Activated B cell treated with CpG ODN at 0.5 μM for 24 hours (primary cell): ENCODE measurements around the gene SLC4A7. TPM values are rescaled to one million over a fixed set of nuclear protein-coding genes. Genes with fewer than 3 reads are reported as not detected.

Experiments used
- ATAC-seq: fragments of 200-7000 bp; cut with Tn5 transposase; one replicate; pipeline ENCODE4 v1.10.0; 2021; ENCODE audit warnings: low read depth, mild to moderate bottlenecking, moderate library complexity
- CTCF ChIA-PET: fragments of 350-600 bp; sonication (Branson Sonifier 250); formaldehyde crosslinking; loops from one replicate; lab custom pipeline; 2021; ENCODE audit warnings: antibody characterized with exemption; lab: Charles Lee
- POLR2A ChIA-PET: fragments of 350-600 bp; sonication (Branson Sonifier 250); formaldehyde crosslinking; loops from one replicate; lab custom pipeline; 2021; ENCODE audit warnings: antibody characterized with exemption; lab: Charles Lee
- DNase-seq: peaks from one replicate; pipeline ENCODE4 v3.0.0; 2022
- H3K27ac Mint-ChIP-seq: one replicate; pipeline ENCODE4 v1.8.0; 2020; ENCODE audit warnings: mixed read lengths
- H3K27me3 Mint-ChIP-seq: one replicate; pipeline ENCODE4 v1.8.0; 2021; ENCODE audit warnings: mixed read lengths
- H3K36me3 Mint-ChIP-seq: one replicate; pipeline ENCODE4 v1.8.0; 2021; ENCODE audit warnings: low read depth, mixed read lengths
- H3K4me1 Mint-ChIP-seq: one replicate; pipeline ENCODE4 v1.8.0; 2021; ENCODE audit warnings: mixed read lengths
- H3K4me3 Mint-ChIP-seq: one replicate; pipeline ENCODE4 v1.8.0; 2020; ENCODE audit warnings: mild to moderate bottlenecking, mixed read lengths
- H3K9me3 Mint-ChIP-seq: one replicate; pipeline ENCODE4 v1.8.0; 2020; ENCODE audit warnings: mixed read lengths
- CTCF ChIP-seq: fragments of 200-600 bp; IDR thresholded peaks from one replicate; pipeline ENCODE4 v1.8.0; 2022; ENCODE audit warnings: antibody characterized with exemption, mild to moderate bottlenecking
- intact Hi-C: fragments of 100-400 bp; cut with micrococcal nuclease; formaldehyde crosslinking; loops from one replicate; pipeline ENCODE4 v1.15.1; 2024
- total RNA-seq: library from RNA; stranded (reverse); gene quantifications from 2 replicates; pipeline ENCODE4 v1.2.3, GENCODE V29; 2022

SLC4A7 gene
- total RNA-seq, 1 donor from 2014 or later: 31.3 TPM

DNA sequence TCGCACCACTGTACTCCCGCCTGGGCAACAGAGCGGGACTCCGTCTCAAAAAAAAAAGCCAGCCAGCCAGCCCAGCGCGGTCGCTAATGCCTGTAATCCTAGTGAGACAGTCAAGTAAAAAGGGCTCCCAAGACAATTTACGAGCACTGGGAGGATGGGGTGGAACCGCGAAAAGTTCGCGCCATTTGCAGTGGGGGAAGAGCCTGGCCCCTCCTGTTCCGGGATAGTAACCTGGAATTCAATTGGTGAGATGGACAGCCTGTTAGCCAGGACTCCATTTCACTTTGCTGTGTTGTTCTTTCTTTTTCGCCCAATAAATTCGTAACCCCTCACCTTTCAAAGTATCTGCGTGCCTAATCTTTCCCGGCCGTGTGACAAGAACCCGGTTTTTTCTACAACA, 19.5 kb downstream of the SLC4A7 start:
- no peaks in the 10 kb centered on the region for H3K9me3 Mint-ChIP-seq
- no peak overlapping the region for H3K4me3 Mint-ChIP-seq
- H3K27me3 Mint-ChIP-seq: no peaks in the 10 kb centered on the region
- peaks cover 10% of the 10 kb centered on the region for H3K36me3 Mint-ChIP-seq
- ATAC-seq: no peak
- H3K4me1 Mint-ChIP-seq: peaks cover 16% of the 10 kb centered on the region
- no peak overlapping the region for H3K27ac Mint-ChIP-seq
- intact Hi-C loops: loop anchor here (5.0 kb wide), 1 partner anchor 883 kb away; the partner anchor contains the start of genes AZI2 and ZCWPW2
- CTCF ChIA-PET: interaction anchor here (1.5 kb wide), 1 partner anchor 107 kb away, joined by 4 read pairs; no protein-coding TSS in a partner anchor
- no peak for DNase-seq
- POLR2A ChIA-PET: interaction anchor here (0.6 kb wide), 1 partner anchor 18 kb away, joined by 3 read pairs; no protein-coding TSS in a partner anchor
- no peak for TF ChIP-seq CTCF

DNA sequence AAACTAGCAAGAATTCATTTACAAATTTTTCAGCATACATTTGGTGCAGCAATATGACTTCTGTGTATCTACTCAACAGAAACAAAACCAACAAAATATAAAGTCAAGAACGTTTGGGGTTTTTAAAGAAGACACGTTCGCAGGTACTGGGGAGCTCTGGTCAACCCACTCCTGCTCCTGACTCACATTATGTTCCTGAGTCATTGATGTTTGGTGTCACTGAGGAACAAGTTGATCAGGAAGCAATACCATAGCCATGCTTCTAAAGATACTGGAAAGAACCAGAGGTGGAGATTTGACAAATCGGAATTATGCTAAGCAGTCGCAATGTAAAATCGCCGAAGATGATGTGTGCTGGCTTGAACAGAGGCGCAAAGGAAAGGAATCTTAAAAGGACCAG, 22.0 kb downstream of the SLC4A7 start:
- H3K4me1 Mint-ChIP-seq: peaks cover 9% of the 10 kb centered on the region
- H3K27me3 Mint-ChIP-seq: no peaks in the 10 kb centered on the region
- intact Hi-C loops: no loop called here
- H3K27ac Mint-ChIP-seq: no peak overlapping the region
- ChIA-PET POLR2A (no interaction called here), CTCF (no interaction called here)
- TF ChIP-seq CTCF: no peak
- no peaks in the 10 kb centered on the region for H3K9me3 Mint-ChIP-seq
- DNase-seq (no peak), ATAC-seq (no peak)
- H3K36me3 Mint-ChIP-seq: peaks cover 16% of the 10 kb centered on the region
- no peak overlapping the region for H3K4me3 Mint-ChIP-seq

DNA sequence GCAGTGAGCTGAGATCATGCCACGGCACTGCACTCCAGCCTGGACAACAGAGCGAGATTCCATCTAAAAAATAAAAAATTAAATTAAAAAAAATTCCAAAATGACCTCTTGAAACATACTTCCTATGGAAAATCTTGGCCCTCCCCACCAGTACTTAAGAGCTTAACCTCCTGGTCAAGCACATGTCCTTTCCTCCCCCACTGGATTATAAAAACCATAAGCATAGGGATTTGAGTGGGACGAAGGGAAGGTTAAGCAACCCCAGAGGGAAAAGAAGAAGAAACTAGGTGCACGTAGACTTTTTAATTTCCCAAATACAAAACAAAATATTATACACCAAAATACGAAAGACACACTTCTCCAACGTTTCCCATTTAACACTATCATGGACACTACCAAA, 25.3 kb downstream of the SLC4A7 start:
- H3K27ac Mint-ChIP-seq: no peak overlapping the region
- H3K9me3 Mint-ChIP-seq: no peaks in the 10 kb centered on the region
- no peak for TF ChIP-seq CTCF
- intact Hi-C loops: no loop called here
- ChIA-PET POLR2A (no interaction called here), CTCF (no interaction called here)
- DNase-seq: no peak
- no peak overlapping the region for H3K4me3 Mint-ChIP-seq
- peaks cover 33% of the 10 kb centered on the region for H3K4me1 Mint-ChIP-seq
- H3K27me3 Mint-ChIP-seq: no peaks in the 10 kb centered on the region
- no peak for ATAC-seq
- H3K36me3 Mint-ChIP-seq: peaks cover 16% of the 10 kb centered on the region

GRCh38 chr3:27456554-27456953, 27.6 kb downstream of the SLC4A7 start:
- H3K36me3 Mint-ChIP-seq: peaks cover 16% of the 10 kb centered on the region
- H3K4me1 Mint-ChIP-seq: peaks cover 55% of the 10 kb centered on the region
- intact Hi-C loops: no loop called here
- no peak for DNase-seq
- no peak for ATAC-seq
- no peaks in the 10 kb centered on the region for H3K27me3 Mint-ChIP-seq
- POLR2A ChIA-PET: no interaction called here
- no peak overlapping the region for H3K27ac Mint-ChIP-seq
- CTCF ChIA-PET: no interaction called here
- TF ChIP-seq CTCF: no peak
- no peak overlapping the region for H3K4me3 Mint-ChIP-seq
- H3K9me3 Mint-ChIP-seq: no peaks in the 10 kb centered on the region

- H3K4me3 Mint-ChIP-seq: no peak overlapping the region
- H3K36me3 Mint-ChIP-seq: peaks cover 17% of the 10 kb centered on the region
- H3K9me3 Mint-ChIP-seq: no peaks in the 10 kb centered on the region
- H3K27ac Mint-ChIP-seq: no peak overlapping the region
- DNase-seq (no peak), ATAC-seq (no peak)
- H3K4me1 Mint-ChIP-seq: peaks cover 53% of the 10 kb centered on the region
- intact Hi-C loops: no loop called here
- TF ChIP-seq CTCF: no peak
- ChIA-PET CTCF (no interaction called here), POLR2A (no interaction called here)
- no peaks in the 10 kb centered on the region for H3K27me3 Mint-ChIP-seq
Observed at GRCh38 chr3:27454914-27455313, 29.3 kb downstream of the SLC4A7 start.
